Spleen (tissue), 13 donors: ENCODE data around the gene FKBP15. TPM values are rescaled to one million over a fixed set of nuclear protein-coding genes. Genes with fewer than 3 reads are reported as not detected.

Experiments used
- DNase-seq: peaks from one replicate; pipeline ENCODE4 v3.0.0-alpha.2; 2020
- H3K27ac ChIP-seq, 8 donors: fragments of 200-600 bp; sonication (generic) in 7 of 8; 1 replicate in 4 of 8; 2 replicates in 4 of 8; pipeline versions ENCODE4 v1.5.0 to v1.8.0; 2016 to 2021; ENCODE audit warnings: inconsistent platforms in 4 of 8, mild to moderate bottlenecking in 4 of 8, moderate library complexity in 1 of 8
- H3K27me3 ChIP-seq, 7 donors: fragments of 200-600 bp; sonication (generic) in 6 of 7; replicated peaks in 1 of 7; 1 replicate in 4 of 7; 2 replicates in 3 of 7; pipeline versions ENCODE4 v1.5.0 to v1.8.0; 2016 to 2021; ENCODE audit warnings: inconsistent platforms in 3 of 7, mild to moderate bottlenecking in 1 of 7
- H3K36me3 ChIP-seq, 6 donors: fragments of 200-600 bp; sonication (generic) in 5 of 6; 1 replicate in 4 of 6; 2 replicates in 2 of 6; pipeline versions ENCODE4 v1.5.0 to v1.8.0; 2016 to 2021; ENCODE audit warnings: inconsistent platforms in 2 of 6
- H3K4me1 ChIP-seq, 6 donors: fragments of 200-600 bp; sonication (generic) in 5 of 6; 1 replicate in 3 of 6; 2 replicates in 3 of 6; pipeline versions ENCODE4 v1.5.0 to v1.8.0; 2016 to 2021; ENCODE audit warnings: inconsistent platforms in 3 of 6
- H3K4me3 ChIP-seq, 8 donors: fragments of 200-600 bp; sonication (generic) in 7 of 8; 1 replicate in 4 of 8; 2 replicates in 4 of 8; pipeline versions ENCODE4 v1.5.0 to v1.8.0; 2016 to 2021; ENCODE audit warnings: inconsistent platforms in 4 of 8, mild to moderate bottlenecking in 4 of 8, moderate library complexity in 2 of 8
- H3K9me3 ChIP-seq, 8 donors: fragments of 200-600 bp; sonication (generic) in 7 of 8; 1 replicate in 4 of 8; 2 replicates in 4 of 8; pipeline versions ENCODE4 v1.5.0 to v1.8.0; 2016 to 2021; ENCODE audit warnings: inconsistent platforms in 4 of 8
- POLR2A ChIP-seq, 3 donors: fragments of 450-650 bp; IDR thresholded peaks; one replicate each; pipeline ENCODE4 v1.5.1; 2017; ENCODE audit warnings: antibody characterized with exemption in 3 of 3, mild to moderate bottlenecking in 1 of 3
- POLR2AphosphoS5 ChIP-seq, 3 donors: sonication (generic); formaldehyde crosslinking; IDR thresholded peaks; one replicate each; pipeline ENCODE4 v1.5.1; 2017; ENCODE audit warnings: antibody characterized with exemption in 3 of 3
- WGBS, 5 donors: extraction: QIAGEN DNeasy Blood & Tissue Kit in 3 of 5; methylation state at CpG; one replicate each; pipeline versions ENCODE4 v1.1.5 to v1.1.7; 2013 to 2018; 5-methylcytosine and 5-hydroxymethylcytosine counted together
- intact Hi-C: fragments of 100-400 bp; cut with DNase I; formaldehyde crosslinking; loops from one replicate; pipeline ENCODE4 v1.15.0; 2023; ENCODE audit warnings: low total_unique reads
- long read RNA-seq, 2 donors: transcript quantifications; one replicate each; lab custom pipeline, GENCODE V29; 2026
- polyA plus RNA-seq, 3 donors: library from polyadenylated mRNA; stranded (reverse); fragments of 200-250 nt; gene quantifications; one replicate each; pipeline ENCODE4 v1.2.1, GENCODE V29; 2013
- total RNA-seq, 7 donors: library from RNA; depleted of rRNA in 3 of 7; stranded (reverse); fragments of >200 nt in 3 of 7; fragmentation: NEBNext Ultra II Directional in 4 of 7; extraction: Animal tissue kit (Norgen Biotek cat#: 25700) in 4 of 7; gene quantifications; one replicate each; pipeline versions ENCODE4 v1.1.0 to v1.2.1, GENCODE V29; 2016 to 2021
- TF ChIP-seq, protein P1 (sequence below), 11 experiments: fragments of 200-600 bp in 7 of 11; fragments of 450-650 bp in 4 of 11; sonication (generic) in 4 of 11; IDR thresholded peaks in 8 of 11; conservative IDR thresholded peaks in 3 of 11; 1 replicate in 7 of 11; 2 replicates in 4 of 11; pipeline versions ENCODE4 v1.4.0 to v1.8.0; 2016 to 2021; ENCODE audit warnings: antibody characterized with exemption in 11 of 11, inconsistent platforms in 4 of 11, mild to moderate bottlenecking in 1 of 11
- donor health status: healthy with polysubstance abuse.
- donor health status: DM: no; HTN: no; CAD: no; lungs with moderate emphysema.
- donor health status: DM: no; HTN: no; CAD: no.
- donor health status: Bipolar disorder and iron deficiency.
- donor health status: healthy.
- donor health status: DM: no; HTN: no; CAD: no.
- donor health status: DM: yes; HTN: yes; CAD: no.

Gene FKBP15, protein sequence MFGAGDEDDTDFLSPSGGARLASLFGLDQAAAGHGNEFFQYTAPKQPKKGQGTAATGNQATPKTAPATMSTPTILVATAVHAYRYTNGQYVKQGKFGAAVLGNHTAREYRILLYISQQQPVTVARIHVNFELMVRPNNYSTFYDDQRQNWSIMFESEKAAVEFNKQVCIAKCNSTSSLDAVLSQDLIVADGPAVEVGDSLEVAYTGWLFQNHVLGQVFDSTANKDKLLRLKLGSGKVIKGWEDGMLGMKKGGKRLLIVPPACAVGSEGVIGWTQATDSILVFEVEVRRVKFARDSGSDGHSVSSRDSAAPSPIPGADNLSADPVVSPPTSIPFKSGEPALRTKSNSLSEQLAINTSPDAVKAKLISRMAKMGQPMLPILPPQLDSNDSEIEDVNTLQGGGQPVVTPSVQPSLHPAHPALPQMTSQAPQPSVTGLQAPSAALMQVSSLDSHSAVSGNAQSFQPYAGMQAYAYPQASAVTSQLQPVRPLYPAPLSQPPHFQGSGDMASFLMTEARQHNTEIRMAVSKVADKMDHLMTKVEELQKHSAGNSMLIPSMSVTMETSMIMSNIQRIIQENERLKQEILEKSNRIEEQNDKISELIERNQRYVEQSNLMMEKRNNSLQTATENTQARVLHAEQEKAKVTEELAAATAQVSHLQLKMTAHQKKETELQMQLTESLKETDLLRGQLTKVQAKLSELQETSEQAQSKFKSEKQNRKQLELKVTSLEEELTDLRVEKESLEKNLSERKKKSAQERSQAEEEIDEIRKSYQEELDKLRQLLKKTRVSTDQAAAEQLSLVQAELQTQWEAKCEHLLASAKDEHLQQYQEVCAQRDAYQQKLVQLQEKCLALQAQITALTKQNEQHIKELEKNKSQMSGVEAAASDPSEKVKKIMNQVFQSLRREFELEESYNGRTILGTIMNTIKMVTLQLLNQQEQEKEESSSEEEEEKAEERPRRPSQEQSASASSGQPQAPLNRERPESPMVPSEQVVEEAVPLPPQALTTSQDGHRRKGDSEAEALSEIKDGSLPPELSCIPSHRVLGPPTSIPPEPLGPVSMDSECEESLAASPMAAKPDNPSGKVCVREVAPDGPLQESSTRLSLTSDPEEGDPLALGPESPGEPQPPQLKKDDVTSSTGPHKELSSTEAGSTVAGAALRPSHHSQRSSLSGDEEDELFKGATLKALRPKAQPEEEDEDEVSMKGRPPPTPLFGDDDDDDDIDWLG
- 10 to 100 TPM; 50.7 to 68.0 (median 60.0) TPM for total RNA-seq
- polyA plus RNA-seq: 10 to 100 TPM; 11.5 to 18.4 (median 12.4) TPM
- long read RNA-seq, donor 1, full-length matches to known transcripts: 1 of 1 reads
- long read RNA-seq, donor 1, partial matches to known transcripts: 0 of 1 reads
- long read RNA-seq, donor 1, other reads (novel, unspliced or antisense): 0 of 1 reads
- long read RNA-seq, donor 2, partial matches to known transcripts: 8 of 9 reads
- long read RNA-seq, donor 2, other reads (novel, unspliced or antisense): 0 of 9 reads

DNA sequence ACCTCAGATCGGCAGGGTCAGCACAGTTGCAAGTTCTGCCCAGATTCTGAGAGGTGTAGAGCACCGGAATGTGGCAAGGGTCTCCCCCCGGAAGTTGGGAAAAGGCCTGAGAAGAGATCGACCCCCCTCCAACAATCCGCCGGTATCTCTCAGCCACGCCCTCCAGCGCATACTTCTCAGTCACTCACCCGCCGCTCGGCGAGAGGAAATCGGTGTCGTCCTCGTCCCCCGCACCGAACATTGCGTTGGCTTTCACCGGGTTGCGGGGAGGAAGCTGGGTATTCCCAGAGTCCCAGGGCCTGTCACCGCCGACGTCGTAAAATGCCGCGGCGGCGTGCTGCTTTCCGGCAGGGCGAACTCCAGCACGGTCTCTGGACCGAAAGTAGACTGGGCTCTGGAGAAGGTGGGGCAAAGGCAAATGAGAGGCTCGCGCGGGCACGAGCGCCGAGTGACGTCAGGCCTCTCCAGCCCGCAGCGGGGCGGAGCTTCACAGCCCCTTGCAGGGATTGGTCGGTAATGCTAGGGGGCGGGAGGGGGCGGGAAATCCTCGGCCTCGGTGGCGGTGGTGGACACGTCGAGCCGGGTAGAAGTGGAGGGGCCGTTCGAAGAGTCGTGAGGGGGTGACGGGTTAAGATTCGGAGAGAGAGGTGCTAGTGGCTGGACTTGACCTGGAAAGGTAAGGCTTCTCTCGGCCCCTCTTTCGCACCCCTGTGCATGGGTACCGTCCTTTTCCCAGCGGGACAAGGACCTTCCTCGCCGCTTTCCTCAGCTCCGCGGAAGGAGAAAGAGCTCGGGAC is at the start of gene FKBP15, which contains the start of gene SLC31A1:
Gene FKBP15, minus strand, starts transcription at position 275 of the 797 bp plus-strand sequence. Its CDS starts 34 bp downstream, at position 241.
Gene SLC31A1, plus strand, starts transcription at position 542 of the 797 bp plus-strand sequence. CDS start 34,605 bp downstream, outside the sequence.
- intact Hi-C loops: loop anchor here (10.0 kb wide), 1 partner anchor 54 kb away; the partner anchor contains the start of genes CDC26 and PRPF4
- H3K9me3 ChIP-seq: no peaks in the 10 kb centered on the region
- WGBS, 5 donors: 0 to 1% (median 0%) methylated on average over 45 to 65 of the region's 65 CpGs
- peak within 1 kb of the TSS; percentile 72 to 95 (median 89) for H3K27ac ChIP-seq
- H3K4me1 ChIP-seq: peaks cover 20 to 92% (median 56%) of the 10 kb centered on the region in 6 donors
- H3K4me3 ChIP-seq: peak within 1 kb of the TSS; percentile 63 to 94 (median 83)
- H3K27me3 ChIP-seq: no peaks in the 10 kb centered on the region
- peak; percentile 98 for DNase-seq
- H3K36me3 ChIP-seq: peaks cover 0 to 21% (median 0%) of the 10 kb centered on the region in 6 donors
- TF ChIP-seq POLR2A (IDR thresholded peaks at IDR 0.05) (peak in 1 of 3 donors; percentile 16), POLR2AphosphoS5 (IDR thresholded peaks at IDR 0.05) (peak; percentile 91 to 95 (median 94))
- TF ChIP-seq, protein P1, sequence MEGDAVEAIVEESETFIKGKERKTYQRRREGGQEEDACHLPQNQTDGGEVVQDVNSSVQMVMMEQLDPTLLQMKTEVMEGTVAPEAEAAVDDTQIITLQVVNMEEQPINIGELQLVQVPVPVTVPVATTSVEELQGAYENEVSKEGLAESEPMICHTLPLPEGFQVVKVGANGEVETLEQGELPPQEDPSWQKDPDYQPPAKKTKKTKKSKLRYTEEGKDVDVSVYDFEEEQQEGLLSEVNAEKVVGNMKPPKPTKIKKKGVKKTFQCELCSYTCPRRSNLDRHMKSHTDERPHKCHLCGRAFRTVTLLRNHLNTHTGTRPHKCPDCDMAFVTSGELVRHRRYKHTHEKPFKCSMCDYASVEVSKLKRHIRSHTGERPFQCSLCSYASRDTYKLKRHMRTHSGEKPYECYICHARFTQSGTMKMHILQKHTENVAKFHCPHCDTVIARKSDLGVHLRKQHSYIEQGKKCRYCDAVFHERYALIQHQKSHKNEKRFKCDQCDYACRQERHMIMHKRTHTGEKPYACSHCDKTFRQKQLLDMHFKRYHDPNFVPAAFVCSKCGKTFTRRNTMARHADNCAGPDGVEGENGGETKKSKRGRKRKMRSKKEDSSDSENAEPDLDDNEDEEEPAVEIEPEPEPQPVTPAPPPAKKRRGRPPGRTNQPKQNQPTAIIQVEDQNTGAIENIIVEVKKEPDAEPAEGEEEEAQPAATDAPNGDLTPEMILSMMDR (IDR thresholded peaks at IDR 0.05 in 8 of 11, conservative IDR thresholded peaks at IDR 0.05 in 3 of 11): peak in 2 of 11 experiments; percentile 14 to 28

DNA sequence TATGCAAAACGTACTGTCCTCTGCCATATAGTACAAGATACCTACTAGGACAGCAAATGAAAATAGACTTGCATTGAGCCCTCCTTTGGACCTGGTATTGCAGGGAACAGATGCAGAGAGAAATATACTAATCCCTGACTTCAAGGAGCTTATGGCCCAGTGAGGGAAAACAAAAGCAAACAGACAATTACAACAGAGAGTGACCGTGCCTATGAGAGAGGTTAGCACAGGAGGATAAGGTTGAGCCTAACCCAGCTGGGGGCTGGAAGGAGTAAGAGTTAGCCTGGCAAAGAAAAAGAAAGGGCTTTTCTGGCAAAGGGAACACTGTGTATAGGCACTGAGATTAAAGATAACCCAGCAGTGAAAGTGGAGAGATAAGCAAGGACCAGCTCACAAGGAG is 48.8 kb upstream of the FKBP15 start:
- no peak overlapping the region for H3K4me3 ChIP-seq
- no peak for TF ChIP-seq POLR2A (IDR thresholded peaks at IDR 0.05)
- TF ChIP-seq, protein P1 (IDR thresholded peaks at IDR 0.05 in 8 of 11, conservative IDR thresholded peaks at IDR 0.05 in 3 of 11): no peak
- no peak for TF ChIP-seq POLR2AphosphoS5 (IDR thresholded peaks at IDR 0.05)
- H3K9me3 ChIP-seq: no peaks in the 10 kb centered on the region
- no peaks in the 10 kb centered on the region for H3K27me3 ChIP-seq
- H3K4me1 ChIP-seq: peaks cover 8 to 22% (median 13%) of the 10 kb centered on the region in 6 donors
- H3K27ac ChIP-seq: no peak overlapping the region
- H3K36me3 ChIP-seq: peaks cover 0 to 85% (median 64%) of the 10 kb centered on the region in 6 donors
- intact Hi-C loops: loop anchor here (5.0 to 10.0 kb wide), 3 partner anchors 45 to 385 kb away; partner anchors contain the start of genes FKBP15 and SLC31A1
- DNase-seq: no peak
- WGBS, 5 donors: 93 to 98% (median 96%) methylated on average over 2 of the region's 2 CpGs

DNA sequence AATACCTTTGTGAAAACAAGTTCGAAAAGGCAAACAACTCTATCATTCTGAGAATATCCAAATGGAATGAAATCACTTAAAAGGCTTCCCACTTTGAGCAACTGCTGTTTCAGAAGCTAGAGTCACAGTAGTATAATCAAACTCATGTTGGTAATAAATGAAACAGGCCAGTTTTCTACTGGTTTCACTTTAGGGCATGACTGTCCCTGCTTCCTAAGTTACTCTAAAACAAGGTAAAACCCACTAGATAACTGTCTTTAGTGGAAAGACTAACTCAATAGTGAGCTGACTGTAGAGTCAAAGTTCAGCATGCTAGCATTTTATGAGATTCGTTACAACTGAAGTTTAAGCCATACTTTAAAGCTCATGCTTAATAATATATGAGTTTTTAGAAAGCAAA is 48.3 kb upstream of the FKBP15 start:
- H3K27ac ChIP-seq: no peak overlapping the region
- intact Hi-C loops: no loop called here
- no peak for DNase-seq
- H3K27me3 ChIP-seq: no peaks in the 10 kb centered on the region
- H3K36me3 ChIP-seq: peaks cover 0 to 91% (median 64%) of the 10 kb centered on the region in 6 donors
- WGBS, 5 donors: 88 to 97% (median 92%) methylated on average over 2 of the region's 2 CpGs
- H3K9me3 ChIP-seq: no peaks in the 10 kb centered on the region
- no peak for TF ChIP-seq POLR2A (IDR thresholded peaks at IDR 0.05)
- peaks cover 5 to 17% (median 8%) of the 10 kb centered on the region in 6 donors for H3K4me1 ChIP-seq
- no peak overlapping the region for H3K4me3 ChIP-seq
